ENCODE results near the gene SPATA21.

Gene SPATA21

DNA sequence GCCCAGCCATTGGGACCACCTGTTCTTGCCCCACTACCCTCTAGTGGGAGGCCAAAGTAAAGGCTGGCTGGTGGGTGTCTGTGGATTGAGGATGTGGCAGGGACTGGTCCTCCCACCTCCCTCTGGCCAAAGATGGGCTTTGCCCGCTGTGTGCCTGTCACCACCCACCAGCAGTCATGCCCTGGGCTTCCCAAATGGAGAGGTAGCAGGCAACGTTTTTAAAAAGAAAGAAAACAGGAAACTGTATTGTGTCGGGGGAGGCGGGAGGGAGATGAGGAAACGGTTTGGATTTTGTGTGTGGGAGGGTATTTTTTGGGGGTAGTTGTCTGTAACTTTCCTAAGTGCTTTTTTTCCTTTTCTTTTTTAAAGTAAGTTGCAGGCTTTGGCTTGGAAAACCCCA, 40.1 kb downstream of the SPATA21 start:
- TF ChIP-seq SIN3A (IDR thresholded peaks at IDR 0.05; ENCODE audit: borderline replicate concordance, insufficient read depth, low read length): no peak
- no peak for TF ChIP-seq POLR2AphosphoS5 (IDR thresholded peaks at IDR 0.05; ENCODE audit: low read depth, low read length)
- no peak for TF ChIP-seq TAF1 (IDR thresholded peaks at IDR 0.05; ENCODE audit: borderline replicate concordance, insufficient read depth, low read length)
- TF ChIP-seq, protein P1, sequence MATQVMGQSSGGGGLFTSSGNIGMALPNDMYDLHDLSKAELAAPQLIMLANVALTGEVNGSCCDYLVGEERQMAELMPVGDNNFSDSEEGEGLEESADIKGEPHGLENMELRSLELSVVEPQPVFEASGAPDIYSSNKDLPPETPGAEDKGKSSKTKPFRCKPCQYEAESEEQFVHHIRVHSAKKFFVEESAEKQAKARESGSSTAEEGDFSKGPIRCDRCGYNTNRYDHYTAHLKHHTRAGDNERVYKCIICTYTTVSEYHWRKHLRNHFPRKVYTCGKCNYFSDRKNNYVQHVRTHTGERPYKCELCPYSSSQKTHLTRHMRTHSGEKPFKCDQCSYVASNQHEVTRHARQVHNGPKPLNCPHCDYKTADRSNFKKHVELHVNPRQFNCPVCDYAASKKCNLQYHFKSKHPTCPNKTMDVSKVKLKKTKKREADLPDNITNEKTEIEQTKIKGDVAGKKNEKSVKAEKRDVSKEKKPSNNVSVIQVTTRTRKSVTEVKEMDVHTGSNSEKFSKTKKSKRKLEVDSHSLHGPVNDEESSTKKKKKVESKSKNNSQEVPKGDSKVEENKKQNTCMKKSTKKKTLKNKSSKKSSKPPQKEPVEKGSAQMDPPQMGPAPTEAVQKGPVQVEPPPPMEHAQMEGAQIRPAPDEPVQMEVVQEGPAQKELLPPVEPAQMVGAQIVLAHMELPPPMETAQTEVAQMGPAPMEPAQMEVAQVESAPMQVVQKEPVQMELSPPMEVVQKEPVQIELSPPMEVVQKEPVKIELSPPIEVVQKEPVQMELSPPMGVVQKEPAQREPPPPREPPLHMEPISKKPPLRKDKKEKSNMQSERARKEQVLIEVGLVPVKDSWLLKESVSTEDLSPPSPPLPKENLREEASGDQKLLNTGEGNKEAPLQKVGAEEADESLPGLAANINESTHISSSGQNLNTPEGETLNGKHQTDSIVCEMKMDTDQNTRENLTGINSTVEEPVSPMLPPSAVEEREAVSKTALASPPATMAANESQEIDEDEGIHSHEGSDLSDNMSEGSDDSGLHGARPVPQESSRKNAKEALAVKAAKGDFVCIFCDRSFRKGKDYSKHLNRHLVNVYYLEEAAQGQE (IDR thresholded peaks at IDR 0.05; ENCODE audit: insufficient read depth in 1 of 2, low read depth in 2 of 2, low read length in 2 of 2): no peak
- TF ChIP-seq FOXP2 (optimal IDR thresholded peaks at IDR 0.05; ENCODE audit: borderline replicate concordance, extremely low read depth, extremely low read length, insufficient read depth): no peak

DNA sequence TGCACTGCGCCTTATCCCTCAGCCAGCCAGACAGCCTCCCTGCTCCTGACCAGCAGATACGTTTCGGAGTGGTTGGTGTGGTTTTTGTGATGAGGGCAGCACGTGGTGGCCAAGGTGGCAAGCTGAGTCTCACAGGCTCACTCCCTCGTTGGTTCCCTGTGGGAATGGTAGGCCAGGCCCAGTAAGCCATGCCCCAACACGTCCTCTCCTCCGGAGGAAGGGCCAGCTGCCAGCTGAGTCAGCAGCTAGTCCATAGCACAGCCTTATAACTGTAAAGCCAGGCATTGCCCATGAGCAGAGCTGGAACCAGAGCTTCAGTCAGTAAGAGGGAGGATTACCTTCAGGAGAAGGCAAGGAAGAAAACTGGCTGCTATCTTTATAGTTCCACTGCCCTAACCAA, 40.6 kb downstream of the SPATA21 start:
- TF ChIP-seq TAF1 (IDR thresholded peaks at IDR 0.05; ENCODE audit: borderline replicate concordance, insufficient read depth, low read length) (no peak), SIN3A (IDR thresholded peaks at IDR 0.05; ENCODE audit: borderline replicate concordance, insufficient read depth, low read length) (no peak), POLR2AphosphoS5 (IDR thresholded peaks at IDR 0.05; ENCODE audit: low read depth, low read length) (no peak), FOXP2 (optimal IDR thresholded peaks at IDR 0.05; ENCODE audit: borderline replicate concordance, extremely low read depth, extremely low read length, insufficient read depth) (no peak)
- TF ChIP-seq, protein P1 (IDR thresholded peaks at IDR 0.05; ENCODE audit: insufficient read depth in 1 of 2, low read depth in 2 of 2, low read length in 2 of 2): no peak

DNA sequence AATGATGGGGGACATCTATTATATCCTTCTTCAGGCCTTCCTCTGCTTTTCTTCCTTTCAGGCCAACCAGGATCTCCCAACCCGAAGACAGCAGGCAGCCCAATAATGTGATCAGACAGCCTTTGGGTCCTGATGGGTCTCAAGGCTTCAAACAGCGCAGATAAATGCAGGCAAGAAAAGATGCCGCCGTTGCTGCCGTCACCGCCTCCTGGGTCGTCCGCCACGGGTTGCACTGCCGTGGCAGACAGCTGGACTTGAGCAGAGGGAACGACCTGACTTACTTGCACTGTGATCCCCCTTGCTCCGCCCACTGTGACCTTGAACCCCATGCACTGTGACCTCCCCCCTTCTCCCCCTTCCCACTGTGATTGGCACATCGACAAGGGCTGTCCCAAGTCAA, 42.2 kb downstream of the SPATA21 start:
- TF ChIP-seq FOXP2 (optimal IDR thresholded peaks at IDR 0.05; ENCODE audit: borderline replicate concordance, extremely low read depth, extremely low read length, insufficient read depth) (no peak), SIN3A (IDR thresholded peaks at IDR 0.05; ENCODE audit: borderline replicate concordance, insufficient read depth, low read length) (no peak), POLR2AphosphoS5 (IDR thresholded peaks at IDR 0.05; ENCODE audit: low read depth, low read length) (no peak), TAF1 (IDR thresholded peaks at IDR 0.05; ENCODE audit: borderline replicate concordance, insufficient read depth, low read length) (no peak)
- TF ChIP-seq, protein P1 (IDR thresholded peaks at IDR 0.05; ENCODE audit: insufficient read depth in 1 of 2, low read depth in 2 of 2, low read length in 2 of 2): no peak

DNA sequence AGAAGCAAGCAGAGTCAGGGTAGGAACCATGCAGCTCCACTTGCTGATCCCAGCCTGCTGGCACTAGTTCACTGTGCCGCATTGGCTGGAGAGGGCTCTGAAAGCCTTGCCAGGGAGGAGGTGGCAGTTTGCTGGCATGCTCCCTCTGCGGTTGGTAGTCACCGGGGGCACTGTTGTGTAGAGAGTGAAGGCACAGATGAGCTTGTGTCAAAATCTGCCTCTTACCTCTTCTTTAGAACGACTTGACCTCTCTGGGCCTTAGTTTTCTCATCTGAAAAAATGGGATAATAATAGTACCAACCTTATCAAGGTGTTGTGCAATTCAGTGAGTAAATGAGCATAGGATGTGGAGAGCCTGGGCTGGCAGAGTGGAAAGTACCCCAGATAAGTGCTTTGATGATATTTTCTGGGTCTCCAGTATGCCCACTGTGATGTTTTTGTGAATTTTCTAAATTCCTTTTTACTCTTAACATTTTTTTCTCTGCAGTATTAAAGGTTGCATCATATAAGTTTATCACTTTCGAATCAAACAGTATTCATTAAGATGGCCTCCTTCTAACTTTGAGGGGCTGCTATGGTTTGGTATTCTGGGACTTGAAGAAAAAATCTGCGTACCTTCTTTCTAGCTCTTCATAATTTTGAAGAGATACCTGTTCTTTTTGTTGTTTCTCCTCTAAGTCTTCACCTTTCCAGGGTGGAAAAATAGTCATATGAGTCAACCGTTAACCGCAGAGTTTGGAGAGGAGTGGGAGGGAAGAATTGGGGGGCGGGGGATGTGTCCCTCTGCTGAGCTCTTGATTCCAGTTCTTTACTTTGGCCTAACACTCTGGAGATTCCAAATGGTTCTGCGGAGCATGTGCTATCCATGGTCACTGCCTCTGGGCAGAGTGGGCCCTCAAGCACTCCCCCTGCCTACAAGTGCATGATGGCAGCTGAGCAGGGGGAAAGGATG, 43.4 kb downstream of the SPATA21 start:
- no peak for TF ChIP-seq SIN3A (IDR thresholded peaks at IDR 0.05; ENCODE audit: borderline replicate concordance, insufficient read depth, low read length)
- TF ChIP-seq, protein P1 (IDR thresholded peaks at IDR 0.05; ENCODE audit: insufficient read depth in 1 of 2, low read depth in 2 of 2, low read length in 2 of 2): no peak
- TF ChIP-seq TAF1 (IDR thresholded peaks at IDR 0.05; ENCODE audit: borderline replicate concordance, insufficient read depth, low read length): no peak
- TF ChIP-seq POLR2AphosphoS5 (IDR thresholded peaks at IDR 0.05; ENCODE audit: low read depth, low read length): no peak
- TF ChIP-seq FOXP2 (optimal IDR thresholded peaks at IDR 0.05; ENCODE audit: borderline replicate concordance, extremely low read depth, extremely low read length, insufficient read depth): no peak

Data from PFSK-1 (cell line).